Ammon's horn (tissue), 1 donor: ENCODE data around the gene CDHR2.
"Not testable (repeated sequence)": the region's sequence is repeated elsewhere in the genome, so short reads cannot be mapped to it uniquely, and the experiment has no call there.

Experiments used
- DNase-seq: peaks from one replicate; pipeline ENCODE4 v3.0.0-alpha.2; 2016; ENCODE audit warnings: low spot score

Gene CDHR2

GRCh38 chr5:176596069-176596644, 47.0 kb downstream of the CDHR2 start:
- DNase-seq = no peak

DNA sequence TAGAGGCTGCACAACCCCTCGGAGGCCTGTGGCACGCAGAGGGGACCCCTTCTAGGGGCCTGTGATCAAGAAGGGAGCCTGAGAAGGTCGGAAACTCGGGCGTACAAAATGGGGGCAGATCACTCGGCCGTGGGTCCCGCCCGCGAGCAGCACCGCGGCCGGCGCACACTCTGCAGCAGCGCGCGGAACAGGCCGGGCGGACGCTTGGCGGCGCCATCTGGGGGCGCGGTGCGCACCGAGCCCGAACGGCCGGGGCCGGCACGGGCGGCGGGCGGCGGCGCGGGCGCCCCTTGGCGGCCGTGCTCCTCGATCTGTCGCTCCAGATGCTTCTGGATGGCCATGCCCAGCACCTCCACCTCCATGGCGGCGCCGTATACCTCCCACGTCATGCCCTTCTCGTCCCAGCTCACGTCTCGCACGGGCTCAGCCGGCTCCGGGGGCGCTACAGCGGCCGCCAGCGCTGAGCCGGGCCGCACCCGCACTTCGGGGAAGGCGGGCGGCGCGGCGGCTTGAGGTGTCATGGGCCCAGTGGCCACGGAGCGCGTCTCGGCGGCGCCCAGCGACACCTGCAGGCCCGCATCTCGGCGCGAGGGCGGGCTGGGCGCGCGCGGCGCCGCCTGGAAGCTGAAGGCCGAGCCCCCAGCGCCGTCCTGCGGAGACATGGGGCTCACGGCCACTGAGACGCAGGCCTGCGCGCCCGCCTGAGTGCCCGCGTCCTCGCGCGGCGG, 47.7 kb downstream of the CDHR2 start:
- DNase-seq = no peak

DNA sequence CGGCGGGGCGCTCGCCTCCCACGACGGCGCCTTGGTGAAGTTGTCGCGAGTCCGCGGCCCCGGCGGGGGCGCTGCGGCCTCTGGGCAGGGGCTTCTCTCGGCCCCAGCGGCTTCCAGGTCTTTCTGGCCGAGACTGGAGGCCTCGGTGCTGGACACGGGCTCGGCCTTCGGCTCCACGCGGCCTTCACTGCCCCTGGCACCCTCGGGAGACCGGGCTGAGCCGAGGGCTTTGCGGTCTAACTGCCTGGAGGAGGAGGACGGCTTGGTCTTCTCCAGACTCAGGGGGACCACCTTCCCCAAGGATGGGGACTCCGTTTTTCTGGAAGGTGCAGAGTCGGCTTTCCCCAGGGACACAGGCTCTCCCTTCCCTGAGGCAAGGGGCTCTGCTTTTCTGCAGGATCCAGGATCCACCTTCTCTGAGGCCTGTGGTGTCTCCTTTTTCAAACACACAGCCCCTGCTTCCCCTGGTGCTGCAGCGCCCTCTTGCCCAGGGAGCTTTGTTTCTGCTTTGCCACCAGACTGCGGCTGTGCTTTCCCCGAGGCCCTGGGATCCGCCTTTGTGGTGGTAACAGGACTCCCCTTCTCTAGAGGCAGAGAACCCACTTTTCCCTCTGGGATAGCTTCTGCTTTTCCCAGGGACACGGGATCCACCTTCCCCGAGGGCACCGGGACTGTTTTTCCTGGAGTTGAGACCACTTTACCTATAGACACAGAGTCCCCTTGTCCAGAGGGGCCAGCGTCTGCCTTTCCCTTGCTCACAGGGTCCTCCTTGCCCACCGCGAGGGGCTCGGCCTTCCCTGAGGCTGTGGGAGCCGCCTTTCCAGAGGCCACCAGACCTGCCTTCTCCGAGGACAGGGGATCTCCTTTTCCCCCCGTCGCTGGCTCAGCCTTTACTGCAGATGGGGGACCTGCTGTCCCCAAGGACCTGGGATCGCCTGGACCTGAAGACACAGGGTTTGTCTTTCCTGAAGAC, 48.6 kb downstream of the CDHR2 start:
- DNase-seq = no peak

DNA sequence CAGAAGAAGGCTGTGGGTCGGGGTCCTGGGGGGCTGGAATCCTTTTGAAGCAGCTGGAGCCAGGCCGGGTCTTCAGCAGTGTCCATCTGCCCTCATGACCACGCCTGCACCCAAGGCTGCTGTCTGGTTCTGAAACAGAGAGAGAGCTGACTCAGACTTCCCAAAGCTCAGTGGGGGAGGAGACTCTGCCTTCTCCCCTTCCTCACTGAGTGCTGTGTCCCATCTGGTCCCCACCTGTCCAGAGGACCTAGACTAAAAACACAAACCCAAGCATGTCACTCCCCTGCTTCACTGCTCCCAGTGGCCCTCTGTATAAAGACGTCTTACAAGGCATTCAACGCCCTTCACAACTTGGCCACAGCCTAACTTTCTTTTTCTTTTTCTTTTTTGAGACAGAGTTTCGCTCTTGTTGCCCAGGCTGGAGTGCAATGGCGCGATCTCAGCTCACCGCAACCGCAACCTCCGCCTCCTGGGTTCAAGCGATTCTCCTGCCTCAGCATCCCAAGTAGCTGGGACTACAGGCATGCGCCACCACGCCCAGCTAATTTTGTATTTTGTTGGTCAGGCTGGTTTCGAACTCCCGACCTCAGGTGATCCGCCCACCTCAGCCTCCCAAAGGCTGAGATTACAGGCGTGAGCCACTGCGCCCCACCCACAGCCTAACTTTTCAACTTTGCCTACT, 50.7 kb downstream of the CDHR2 start:
- not testable (repeated sequence) for DNase-seq

DNA sequence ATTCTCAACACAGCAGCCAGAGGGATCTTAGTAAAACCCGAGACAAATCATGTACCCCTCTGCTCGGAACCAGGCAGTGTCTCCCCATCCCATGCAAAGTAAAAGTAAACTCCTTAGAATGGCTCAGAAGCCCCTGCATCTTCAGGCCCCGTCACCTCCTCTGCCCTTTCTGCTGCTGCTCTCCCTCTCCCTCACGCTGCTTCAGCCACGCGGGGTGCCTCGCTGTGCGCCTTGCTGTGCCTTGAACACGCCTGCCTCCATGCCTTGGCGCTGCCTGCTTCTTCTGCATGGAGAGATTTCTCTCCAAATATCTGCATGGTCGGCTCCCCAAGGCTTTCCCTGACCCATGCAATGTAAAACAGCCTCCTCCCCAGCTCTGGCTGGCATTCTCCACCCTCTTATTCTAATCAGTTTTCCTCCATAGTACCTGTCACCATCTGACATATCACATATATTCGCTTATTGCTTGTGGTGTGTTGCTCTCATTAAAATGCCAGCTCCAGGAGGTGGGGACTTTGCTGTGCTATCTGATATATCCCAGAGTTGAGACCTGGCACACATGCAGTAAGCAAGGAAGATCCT, 52.9 kb downstream of the CDHR2 start:
- no peak for DNase-seq

- no peak for DNase-seq
Measured at GRCh38 chr5:176603091-176603490, 53.9 kb downstream of the CDHR2 start.

DNA sequence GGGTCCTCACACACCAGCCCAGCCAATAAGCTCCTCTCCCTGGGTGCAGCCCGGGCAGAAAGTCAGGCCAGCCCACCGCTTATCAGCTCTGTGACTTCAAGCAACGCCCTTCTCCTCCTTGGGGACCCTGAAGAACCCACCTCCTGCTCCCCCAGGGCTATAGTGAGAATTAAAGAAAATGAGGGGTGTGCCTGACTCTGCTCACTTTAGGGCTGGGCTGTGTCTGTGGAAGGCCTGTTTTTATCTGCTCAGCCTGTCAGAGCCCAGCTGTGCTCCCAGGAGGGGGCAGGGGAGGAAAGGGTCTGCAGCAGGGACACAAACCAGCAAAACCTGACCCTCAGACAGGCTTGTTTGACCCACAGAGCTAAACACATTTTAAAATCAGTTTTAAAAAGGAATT, 56.9 kb downstream of the CDHR2 start:
- DNase-seq = no peak

DNA sequence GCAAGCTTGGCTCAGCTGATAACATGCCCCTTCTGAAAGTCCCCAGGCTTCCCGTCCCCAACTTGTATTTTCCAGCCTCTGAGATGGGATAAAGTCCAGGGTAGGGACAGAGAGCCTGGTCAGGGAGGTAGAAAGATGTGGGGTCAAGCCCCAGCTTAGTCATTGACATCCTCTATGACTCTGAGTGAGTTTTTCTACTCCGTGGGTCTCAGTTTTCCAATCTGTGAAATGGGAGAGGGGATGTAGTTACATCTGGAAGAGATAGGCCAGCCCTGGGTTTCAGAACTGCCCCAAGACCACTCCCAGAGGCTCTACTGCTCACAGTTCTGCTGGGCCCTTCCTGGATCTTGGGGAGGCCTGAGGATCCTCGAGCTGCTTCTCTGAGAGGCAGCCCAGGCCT, 57.7 kb downstream of the CDHR2 start:
- DNase-seq = no peak

- no peak for DNase-seq
Measured at GRCh38 chr5:176608142-176608705, 59.1 kb downstream of the CDHR2 start.

DNA sequence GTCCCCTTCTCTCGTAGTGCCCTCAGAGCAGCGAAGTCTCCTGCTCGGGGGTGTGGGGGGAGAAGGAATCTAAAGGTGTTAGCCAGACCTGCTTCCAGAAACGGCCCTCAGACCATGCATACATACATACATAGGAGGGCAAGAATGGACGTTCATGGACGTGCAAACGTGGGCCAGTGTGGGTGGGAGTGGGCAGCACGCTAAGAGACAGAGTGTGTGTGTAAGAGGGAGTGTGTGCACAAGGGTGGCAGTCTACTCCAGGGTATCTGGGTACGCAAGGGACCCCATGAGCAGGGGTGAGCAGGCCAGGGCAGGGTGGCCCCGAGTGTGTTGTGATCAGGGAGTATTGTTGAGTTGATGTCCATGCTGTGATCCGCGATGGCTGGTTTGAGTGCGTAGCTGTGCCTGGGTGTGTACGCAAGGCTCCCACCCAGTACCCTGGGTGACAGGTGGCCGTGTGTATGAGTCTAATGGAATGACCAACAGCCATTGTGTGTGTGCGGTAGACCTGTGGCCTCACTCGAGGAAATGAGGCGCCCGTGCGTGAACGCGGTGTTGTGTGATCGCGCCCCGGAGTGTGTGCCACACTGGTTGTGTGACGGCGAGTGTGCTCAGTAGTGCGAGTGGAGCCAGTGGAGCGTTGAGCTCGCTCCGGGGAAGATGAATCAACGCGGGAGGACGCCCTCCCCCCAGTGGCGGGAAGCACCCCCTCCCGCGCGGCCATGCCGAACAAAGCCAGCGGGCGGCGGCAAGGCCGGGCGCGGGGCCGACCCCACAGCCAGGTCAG, 60.0 kb downstream of the CDHR2 start:
- DNase-seq = no peak

GRCh38 chr5:176609724-176610434, 60.7 kb downstream of the CDHR2 start, which contains the start of gene GPRIN1:
Gene GPRIN1, minus strand, starts transcription at chr5:176610156. Its CDS starts 10,322 bp downstream, at chr5:176599834.
- peak; percentile 55 for DNase-seq

- no peak for DNase-seq
Measured at GRCh38 chr5:176610435-176610773, 61.3 kb downstream of the CDHR2 start.

DNA sequence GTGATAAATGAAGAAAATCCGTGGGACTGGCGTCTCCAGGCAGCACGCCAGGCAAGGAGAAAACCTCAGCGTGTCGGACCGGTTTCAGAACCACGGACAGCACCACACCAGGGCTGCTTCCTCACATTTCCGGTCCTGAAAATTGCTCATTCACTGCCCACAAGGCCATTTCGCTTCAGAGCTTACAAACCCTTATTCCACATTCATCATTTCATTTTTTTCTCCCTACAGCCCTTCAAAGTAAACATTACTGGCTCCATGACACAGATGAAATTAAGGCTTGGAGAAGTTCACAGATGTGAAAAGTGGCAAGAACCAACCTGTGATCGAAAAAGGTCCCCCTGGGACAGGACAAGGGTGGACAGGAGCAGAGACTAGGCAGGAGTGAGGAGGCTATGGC, 62.3 kb downstream of the CDHR2 start:
- DNase-seq = peak; percentile 69

- DNase-seq = no peak
Measured at GRCh38 chr5:176612008-176612407, 62.9 kb downstream of the CDHR2 start.

GRCh38 chr5:176612855-176613254, 63.7 kb downstream of the CDHR2 start:
- DNase-seq = no peak

- DNase-seq = no peak
Measured at GRCh38 chr5:176614805-176615478, 65.8 kb downstream of the CDHR2 start.

DNA sequence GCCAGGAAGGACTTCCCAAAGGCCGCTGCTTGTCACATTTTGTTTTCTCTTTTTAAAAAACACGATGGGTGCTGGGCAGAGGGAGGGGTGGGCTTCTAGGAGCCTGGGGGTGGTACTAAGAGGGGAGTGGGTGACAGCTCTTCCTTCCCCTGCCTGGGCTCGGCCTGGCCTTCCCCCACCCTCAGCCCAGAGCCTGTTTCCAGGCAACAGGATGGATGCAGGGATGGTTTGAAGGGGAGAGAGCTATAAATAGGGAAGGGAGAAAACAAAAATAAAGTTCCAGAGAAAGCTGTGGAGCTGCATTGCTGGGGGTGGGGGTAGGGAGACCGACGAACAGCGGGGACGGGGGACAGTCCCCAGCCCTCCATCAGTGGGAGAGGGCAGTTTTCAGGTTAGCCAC, 67.4 kb downstream of the CDHR2 start:
- peak; percentile 51 for DNase-seq

GRCh38 chr5:176618783-176619182, 69.6 kb downstream of the CDHR2 start:
- DNase-seq = no peak

- peak; percentile 93 for DNase-seq
Measured at GRCh38 chr5:176619203-176619568, 70.0 kb downstream of the CDHR2 start.
